Astrocyte (in vitro differentiated cells and primary cell): ENCODE measurements around the gene LCOR.
A peak's percentile ranks its signal among the peaks of the same experiment; 100 is the strongest.

ENCODE experiments used
- CTCF ChIP-seq: IDR thresholded peaks from 2 replicates; pipeline ENCODE4 v1.5.1; 2011; ENCODE audit warnings: low read depth, mild to moderate bottlenecking, inconsistent platforms, low read length, moderate library complexity; ENCODE audit not compliant: insufficient read depth
- EZH2 ChIP-seq: IDR thresholded peaks from 2 replicates; pipeline ENCODE4 v1.6.1; 2012; ENCODE audit warnings: mild to moderate bottlenecking, low read length, inconsistent platforms; ENCODE audit not compliant: insufficient read depth

GRCh38 chr10:97025613-97026242 is 193.6 kb downstream of the LCOR start:
- TF ChIP-seq CTCF = peak; percentile 50
- no peak for TF ChIP-seq EZH2
